ENCODE results near the gene KAT6B.

KAT6B gene

DNA sequence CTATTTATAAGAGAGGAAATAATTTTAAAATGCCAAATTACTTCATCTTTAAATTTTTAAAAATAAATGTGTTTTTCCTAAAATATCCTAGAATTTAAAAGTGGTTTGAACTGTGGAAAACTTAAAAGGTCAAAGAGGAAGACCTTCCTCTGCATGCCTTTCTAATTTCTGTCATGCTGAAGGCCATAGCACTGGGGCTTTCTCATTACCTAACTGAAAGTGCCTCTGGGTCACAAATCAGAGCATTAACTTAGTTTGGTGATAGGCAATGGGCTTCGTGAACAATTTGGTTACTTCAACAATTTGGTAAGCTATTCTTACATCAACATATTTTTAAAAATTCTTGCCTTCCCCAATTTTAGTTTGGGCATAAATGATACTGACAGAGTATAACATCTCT lies 184.8 kb downstream of the KAT6B start:
- no peak for DNase-seq (ENCODE audit: low spot score)

DNA sequence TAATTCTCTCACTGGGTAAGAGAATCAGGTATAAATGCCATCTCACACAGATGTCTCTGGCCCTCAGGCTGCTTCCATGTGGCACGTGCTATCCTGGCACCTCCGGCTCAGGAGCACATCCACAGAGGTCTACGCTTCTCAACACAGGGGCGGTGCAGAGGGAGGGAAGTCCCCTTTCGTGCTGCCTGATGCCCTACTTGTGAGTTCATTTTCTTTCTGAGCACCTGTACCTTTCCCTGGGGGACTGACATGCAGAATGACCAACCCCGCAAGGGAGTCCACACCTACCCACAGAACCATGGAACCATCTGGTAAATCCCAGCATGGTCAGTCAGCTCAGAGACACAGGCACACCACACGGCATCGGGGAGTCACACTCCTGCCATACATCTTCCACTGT lies 186.1 kb downstream of the KAT6B start:
- no peak for DNase-seq (ENCODE audit: low spot score)

DNA sequence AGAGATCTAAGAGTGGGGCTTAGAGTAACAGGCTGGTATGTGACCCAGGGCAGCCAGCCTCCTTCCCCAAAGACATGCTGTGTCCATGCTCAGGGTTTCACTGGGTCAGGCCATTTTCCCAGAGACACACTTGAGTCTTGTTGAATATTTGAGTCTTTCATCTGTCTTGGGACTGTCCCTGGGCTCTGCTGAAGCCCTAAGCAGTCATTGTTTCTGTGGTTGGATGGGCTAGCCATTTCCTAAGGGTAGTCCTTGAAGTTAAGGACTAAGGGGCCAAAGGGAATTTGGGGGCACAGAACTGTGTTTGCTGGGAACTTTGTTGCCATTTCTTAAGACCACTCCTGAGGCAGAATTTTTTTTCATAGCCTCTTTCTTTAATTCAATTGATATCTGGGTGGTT lies 186.6 kb downstream of the KAT6B start:
- DNase-seq (ENCODE audit: low spot score) = no peak

DNA sequence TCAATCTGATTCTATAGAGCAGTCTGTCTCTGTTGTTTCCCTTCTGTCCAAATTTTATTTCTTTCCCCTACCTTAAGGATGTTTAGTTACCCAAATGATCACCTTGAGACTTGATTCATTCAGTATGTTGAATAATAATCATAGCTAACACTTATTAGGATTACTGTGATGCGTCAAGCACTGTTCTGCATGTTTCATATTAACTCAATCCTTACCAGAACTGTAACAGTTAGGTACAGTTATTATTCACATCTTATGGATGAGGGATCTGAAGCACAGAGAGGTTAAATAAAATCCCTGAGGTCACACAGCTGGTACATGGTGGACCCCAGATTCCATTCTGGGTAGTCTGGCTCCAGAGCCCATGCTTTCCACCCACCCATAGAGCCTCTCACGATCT lies 187.1 kb downstream of the KAT6B start:
- DNase-seq (ENCODE audit: low spot score) = no peak

DNA sequence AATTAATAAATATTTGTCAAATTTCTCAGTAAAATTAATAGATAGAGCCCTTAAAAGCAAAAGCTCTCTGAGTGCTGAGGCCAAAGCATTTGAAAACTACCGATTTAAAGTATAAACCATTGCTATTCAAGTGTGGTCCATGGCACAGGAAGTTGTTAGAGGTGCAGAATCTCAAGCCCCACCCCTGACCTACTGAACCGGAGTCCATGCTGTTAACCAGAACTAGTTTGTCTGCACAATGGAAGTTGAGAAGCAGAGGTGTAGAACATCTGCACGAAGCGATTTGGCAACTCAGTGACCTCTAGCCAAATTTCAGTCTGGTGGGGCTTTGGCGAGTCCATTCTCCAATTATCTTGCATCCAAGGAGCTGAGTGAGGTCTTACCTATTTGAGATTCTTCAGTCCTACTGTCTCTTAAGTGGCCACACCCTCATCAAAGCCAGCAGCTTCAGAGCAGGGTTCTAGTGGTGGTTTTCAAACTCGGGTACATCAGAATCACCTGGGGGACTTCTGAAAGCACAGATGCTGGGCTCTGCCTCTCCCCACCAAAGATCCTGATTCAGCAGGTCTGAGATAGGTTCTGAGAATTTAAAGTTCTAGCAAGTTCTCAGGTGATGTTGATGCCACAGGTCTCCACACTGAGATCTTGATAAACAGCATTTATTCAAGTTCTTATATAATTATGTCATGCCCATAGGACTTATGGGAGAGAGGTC lies 188.3 kb downstream of the KAT6B start:
- no peak for DNase-seq (ENCODE audit: low spot score)

DNA sequence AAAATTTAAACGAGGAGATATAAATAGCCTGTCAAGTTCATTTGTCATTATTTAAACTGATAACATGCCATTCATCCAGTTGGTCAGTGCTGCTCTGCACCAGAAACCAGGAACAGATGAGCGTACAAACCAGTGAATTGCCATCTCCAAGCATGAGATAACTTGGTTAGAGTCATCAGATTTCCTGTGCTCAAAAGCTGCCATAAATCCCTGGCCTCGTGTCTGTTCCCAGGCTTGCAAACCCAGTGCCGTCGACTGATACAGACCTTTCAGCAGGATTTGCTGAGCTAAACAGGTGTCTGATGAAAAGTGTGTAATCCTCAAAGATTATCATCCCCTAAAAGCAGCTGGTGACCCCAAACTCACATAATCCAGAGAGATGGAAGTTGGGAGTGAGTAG lies 189.0 kb downstream of the KAT6B start:
- peak; percentile 82 for DNase-seq (ENCODE audit: low spot score)

DNA sequence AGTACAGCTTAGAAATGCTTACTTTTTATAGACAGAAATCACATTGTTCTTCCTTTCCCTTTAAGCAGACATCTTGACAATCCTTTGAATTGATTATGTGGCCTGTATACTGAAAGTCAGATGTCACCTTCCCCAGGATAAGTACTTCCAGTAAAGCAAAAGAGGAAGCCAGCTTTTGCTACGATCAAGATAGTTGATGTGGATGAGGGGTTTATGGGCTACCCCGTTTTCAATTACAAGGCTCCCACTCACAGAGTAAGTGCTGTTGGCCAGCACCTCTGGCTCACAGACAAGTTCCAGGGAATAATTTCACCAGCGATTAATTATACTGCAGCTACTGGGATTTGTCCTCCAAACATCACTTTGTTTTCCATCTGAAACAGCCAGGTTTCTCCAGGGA lies 189.9 kb downstream of the KAT6B start:
- no peak for DNase-seq (ENCODE audit: low spot score)

DNA sequence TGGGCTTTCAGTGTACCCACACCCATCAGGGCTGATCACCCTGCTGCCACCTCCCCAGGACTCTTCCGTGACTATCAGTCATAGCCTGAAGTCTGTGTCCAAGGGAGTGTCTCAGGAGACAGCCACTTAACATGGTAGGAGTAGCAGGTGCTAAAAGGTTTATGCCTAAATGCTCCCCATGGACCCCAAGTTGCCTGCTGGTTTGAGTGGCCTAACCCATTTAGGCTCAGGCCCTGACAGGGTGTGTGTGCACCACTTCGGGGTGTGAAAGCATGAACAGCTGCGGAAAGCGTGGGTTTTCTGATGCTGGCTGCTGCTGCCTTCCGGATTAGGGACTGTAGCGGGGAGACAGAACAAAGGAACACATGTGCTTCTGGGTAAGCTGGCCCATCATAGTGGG lies 191.9 kb downstream of the KAT6B start:
- no peak for DNase-seq (ENCODE audit: low spot score)

DNA sequence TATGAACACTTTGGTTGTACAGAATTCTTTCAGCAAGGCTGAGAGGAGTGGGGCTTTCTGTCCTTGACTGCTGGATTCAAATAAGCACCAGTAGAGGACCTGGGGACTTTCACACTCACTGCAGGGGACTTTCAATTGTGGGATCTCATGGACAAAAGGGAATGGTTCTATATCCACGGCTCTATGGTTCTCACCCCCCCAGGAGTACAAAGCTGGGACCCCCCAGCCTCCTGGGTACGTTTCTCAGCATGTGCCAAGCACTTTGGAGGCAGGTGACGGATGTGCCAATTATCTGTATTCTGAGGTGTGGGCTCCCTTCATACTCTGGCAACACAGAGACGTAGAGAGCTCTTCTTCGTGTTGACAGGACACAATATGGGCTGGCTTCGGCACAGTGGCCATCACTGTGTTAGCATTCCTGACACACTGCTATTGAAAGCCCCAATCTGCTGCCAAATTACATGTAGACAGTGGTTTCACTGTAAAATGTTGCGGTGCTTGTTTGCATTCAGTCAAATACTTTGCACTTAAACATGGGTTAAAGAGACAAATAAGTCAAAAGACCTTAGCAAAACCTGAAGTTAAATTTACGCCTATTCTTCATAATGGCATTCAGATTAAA lies 192.4 kb downstream of the KAT6B start:
- DNase-seq (ENCODE audit: low spot score) = no peak

DNA sequence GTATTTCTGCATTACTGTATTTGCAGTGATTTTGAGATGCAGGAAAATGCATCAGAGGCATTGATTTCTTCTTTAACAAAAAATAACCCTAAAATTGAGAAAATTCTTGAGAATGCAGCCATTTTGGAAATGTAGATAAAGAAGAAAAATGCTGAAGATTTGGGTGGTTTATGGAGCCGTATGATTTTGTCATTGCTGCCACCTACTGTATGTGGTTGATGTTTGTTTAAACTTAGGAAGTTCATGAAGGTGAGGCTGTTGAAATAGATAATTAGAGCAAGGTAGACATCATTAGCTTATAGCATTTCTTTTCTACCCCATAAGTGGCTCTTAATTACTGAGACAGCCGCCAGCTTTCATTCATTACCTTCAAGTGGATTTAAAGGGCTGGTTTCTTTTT lies 193.0 kb downstream of the KAT6B start:
- DNase-seq (ENCODE audit: low spot score) = no peak

DNA sequence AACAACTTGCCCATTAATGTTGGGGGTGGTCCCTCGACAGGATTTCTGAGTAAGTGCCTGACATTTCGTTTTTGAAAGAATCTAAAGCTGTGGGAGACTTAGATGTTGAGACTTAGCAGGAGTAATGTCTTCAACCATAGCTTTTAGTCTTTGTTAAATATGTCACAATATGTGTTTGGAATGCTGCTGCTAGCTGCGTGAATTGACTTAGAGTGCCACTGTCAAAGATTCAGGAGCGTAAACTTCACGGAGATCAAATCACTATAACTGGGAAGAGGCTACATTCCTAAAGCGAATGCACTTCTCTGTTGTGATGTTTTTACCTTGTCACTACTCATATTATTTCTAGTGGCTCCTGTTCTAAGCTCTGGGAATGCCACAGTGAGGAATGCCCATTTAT lies 193.8 kb downstream of the KAT6B start:
- no peak for DNase-seq (ENCODE audit: low spot score)

DNA sequence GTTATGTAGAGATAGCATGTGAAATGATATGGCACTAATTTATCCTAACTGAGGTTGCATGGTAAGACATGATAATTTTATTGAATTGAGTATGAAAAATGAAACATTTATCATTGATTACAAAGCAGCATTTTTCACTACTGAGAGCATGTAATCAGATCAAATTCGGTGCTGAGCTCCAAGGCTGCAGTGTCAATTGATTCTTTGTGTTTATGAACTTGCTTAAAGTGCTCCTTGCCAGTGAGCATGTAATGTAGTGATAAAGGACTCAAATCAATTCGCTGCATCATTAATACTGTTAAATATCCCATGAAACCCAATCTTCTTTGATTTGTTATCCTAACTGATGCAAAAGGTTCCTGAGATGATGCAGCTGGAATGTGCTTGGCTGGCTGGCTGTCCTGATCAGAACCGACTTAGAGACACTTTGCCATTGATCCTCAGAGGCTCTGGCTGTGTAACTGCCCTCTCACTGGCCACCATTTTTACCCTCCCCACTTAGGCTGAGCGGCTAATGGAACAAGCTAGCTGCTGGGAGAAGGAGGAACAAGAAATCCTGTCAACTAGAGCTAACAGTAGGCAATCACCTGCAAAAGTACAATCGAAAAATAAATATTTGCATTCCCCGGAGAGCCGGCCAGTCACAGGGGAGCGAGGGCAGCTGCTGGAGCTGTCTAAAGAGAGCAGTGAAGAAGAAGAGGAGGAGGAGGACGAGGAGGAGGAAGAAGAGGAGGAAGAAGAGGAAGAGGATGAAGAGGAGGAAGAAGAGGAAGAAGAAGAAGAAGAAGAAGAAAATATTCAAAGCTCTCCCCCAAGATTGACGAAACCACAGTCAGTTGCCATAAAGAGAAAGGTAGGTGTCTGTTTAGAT lies 195.2 kb downstream of the KAT6B start:
- DNase-seq (ENCODE audit: low spot score) = no peak

DNA sequence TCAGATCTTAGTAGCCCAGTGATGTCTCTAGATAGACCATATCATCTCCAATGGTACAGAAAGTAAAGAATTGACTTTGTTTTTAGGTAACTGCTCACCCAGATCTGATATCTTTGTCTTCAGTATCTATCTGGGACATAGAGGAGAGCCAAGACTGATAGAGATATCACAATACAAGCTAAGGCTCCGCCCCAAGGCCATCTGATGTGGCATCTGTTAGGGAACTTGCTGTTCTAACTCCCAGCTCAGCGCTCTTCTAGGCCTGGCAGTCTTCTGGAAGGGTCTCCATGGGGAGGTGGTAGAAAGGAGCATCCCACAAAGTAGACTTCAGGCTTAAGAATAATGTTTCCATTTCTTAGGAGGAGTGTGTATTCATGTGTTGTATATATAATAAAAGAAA lies 196.7 kb downstream of the KAT6B start:
- no peak for DNase-seq (ENCODE audit: low spot score)

DNA sequence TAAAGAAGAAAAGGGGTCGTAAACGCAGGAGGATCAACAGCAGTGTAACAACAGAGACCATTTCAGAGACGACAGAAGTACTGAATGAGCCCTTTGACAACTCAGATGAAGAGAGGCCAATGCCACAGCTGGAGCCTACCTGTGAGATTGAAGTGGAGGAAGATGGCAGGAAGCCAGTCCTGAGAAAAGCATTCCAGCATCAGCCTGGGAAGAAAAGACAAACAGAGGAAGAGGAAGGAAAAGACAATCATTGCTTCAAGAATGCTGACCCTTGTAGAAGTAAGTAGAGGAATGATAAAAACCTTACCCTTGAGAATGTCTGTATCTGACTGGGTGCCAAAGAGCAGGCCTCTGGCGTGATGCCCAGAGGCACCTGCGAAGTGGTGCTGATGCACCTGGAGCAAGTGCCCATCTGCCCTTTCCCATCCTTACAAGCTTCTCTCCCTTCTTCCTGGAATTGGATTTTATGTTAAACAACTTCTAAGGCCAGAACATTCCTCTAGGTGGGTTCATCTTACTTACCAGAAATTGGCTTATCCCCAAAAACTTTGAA lies 198.6 kb downstream of the KAT6B start:
- no peak for DNase-seq (ENCODE audit: low spot score)

DNA sequence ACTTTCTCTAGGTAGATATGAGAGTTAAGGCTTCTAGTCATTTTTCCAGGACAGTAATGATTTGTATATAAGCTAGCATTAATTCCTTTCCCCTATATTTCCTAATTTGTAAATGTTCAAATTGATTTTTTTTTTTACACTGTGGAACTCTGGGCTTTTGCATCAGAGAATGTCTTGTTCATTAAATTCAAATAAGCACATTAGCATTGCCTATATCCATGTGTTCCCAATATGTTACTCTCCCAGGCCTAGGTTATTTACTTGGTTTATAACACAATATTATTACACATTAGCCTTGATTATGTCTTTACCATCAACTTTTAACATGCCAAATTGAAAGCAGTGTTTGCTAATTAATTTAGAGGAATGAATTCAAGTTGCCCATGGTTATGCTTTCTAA lies 201.6 kb downstream of the KAT6B start:
- DNase-seq (ENCODE audit: low spot score) = no peak

DNA sequence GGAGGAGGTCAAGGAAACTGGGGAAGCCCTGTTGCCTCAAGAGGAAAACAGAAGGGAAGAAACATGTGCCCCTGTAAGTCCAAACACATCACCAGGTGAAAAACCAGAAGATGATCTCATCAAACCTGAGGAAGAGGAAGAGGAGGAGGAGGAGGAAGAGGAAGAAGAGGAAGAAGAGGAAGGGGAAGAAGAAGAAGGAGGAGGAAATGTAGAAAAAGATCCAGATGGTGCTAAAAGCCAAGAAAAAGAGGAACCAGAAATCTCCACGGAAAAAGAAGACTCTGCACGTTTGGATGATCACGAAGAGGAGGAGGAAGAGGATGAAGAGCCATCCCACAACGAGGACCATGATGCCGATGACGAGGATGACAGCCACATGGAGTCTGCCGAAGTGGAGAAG lies 202.3 kb downstream of the KAT6B start:
- no peak for DNase-seq (ENCODE audit: low spot score)

DNA sequence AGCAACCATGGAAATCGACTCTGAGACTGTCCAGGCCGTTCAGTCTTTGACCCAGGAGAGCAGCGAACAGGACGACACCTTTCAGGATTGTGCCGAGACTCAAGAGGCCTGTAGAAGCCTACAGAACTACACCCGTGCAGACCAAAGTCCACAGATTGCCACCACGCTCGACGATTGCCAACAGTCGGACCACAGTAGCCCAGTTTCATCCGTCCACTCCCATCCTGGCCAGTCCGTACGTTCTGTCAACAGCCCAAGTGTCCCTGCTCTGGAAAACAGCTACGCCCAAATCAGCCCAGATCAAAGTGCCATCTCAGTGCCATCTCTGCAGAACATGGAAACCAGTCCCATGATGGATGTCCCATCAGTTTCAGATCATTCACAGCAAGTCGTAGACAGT lies 203.0 kb downstream of the KAT6B start:
- no peak for DNase-seq (ENCODE audit: low spot score)

DNA sequence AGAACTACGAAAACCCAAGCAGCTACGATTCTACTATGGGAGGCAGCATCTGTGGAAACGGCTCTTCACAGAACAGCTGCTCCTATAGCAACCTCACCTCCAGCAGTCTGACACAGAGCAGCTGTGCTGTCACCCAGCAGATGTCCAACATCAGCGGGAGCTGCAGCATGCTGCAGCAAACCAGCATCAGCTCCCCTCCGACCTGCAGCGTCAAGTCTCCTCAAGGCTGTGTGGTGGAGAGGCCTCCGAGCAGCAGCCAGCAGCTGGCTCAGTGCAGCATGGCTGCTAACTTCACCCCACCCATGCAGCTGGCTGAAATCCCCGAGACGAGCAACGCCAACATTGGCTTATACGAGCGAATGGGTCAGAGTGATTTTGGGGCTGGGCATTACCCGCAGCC lies 203.5 kb downstream of the KAT6B start:
- peak; percentile 40 for DNase-seq (ENCODE audit: low spot score)

DNA sequence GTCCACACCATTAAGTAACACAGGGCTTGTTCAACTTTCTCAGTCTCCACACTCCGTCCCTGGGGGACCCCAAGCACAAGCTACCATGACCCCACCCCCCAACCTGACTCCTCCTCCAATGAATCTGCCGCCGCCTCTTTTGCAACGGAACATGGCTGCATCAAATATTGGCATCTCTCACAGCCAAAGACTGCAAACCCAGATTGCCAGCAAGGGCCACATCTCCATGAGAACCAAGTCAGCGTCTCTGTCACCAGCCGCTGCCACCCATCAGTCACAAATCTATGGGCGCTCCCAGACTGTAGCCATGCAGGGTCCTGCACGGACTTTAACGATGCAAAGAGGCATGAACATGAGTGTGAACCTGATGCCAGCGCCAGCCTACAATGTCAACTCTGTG lies 204.0 kb downstream of the KAT6B start:
- DNase-seq (ENCODE audit: low spot score) = no peak

DNA sequence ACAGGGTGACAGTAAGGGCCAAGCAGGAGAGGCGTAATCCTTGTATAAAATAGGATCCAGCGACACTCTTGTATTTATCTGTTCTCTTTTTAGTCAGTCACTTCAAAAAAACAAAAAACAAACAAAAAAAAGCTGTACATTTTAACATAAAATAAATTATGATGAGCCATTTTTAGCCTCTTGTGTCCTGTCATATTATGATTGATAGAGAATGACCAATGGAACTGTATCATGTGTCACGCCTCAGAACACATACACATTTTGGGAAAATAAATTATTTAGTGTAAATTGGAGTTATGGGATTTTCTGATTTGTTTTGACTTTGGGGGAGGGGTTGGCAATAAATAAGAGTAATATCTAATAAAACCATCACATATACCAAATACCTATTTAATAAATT lies 205.7 kb downstream of the KAT6B start:
- DNase-seq (ENCODE audit: low spot score) = no peak

DNA sequence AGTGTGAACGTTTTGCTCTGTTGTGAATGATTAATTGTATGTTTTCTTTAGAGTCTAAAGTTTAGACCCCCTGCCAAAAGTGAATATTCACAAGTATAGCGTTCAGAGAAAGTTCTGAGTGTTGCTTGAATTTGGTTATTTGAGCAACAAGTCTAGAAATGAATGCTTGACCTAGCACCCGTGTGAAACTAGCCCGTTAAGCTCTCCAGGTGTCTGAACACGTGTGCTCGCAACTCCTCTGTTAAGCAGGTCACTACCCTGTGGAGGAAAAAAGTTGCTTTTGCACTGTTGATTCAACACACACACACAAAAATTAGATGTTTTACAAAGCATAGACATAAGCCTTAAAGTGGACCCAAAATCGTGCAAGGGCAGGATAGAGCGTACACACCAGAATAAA lies 206.4 kb downstream of the KAT6B start:
- no peak for DNase-seq (ENCODE audit: low spot score)

DNA sequence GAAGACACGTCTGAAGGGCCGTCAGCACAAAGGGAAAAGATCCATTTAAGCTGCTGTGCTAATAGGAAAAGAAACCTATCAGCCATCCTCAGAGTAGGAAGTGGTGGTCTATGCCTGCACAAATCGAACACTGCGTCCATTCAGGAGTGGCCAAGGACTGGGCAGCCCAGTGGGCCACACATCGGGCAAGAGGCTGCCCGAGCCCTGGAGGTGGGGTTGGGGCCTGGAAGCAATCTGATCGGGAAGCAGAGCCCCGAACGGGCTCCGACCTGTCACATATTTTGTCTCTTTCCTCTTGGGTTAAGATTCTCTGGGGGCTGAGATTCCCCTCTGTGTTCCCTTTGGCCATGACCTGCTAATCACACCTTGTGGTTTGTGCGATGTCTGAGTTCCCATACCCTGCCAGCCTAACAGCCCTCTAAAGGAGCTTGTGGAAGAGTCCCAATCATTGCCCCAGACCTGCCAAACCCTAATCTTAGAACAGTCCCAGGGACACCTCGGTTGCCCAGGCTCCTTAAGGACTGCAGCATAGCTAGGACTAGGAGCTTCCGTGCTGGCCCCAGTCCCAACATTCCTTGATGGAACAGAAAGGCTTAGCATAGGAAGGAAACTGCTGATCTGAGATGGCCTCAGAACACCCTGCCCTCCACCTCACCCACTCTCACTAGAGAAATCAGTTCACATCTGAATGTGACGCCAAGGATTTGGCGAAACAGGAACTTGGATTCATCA lies 207.2 kb downstream of the KAT6B start:
- DNase-seq (ENCODE audit: low spot score) = no peak

All from SK-N-DZ (cell line).